ENCODE results near the gene LIMD2.

- TF ChIP-seq POLR2AphosphoS5 (IDR thresholded peaks at IDR 0.05; ENCODE audit: low read depth, low read length) (no peak), POLR2A (IDR thresholded peaks at IDR 0.05; ENCODE audit: low read depth, low read length) (no peak), TAF1 (IDR thresholded peaks at IDR 0.05; ENCODE audit: borderline replicate concordance, low read depth, low read length) (no peak)
Measured at GRCh38 chr17:63646488-63646806, 53.5 kb downstream of the LIMD2 start.
